ENCODE data around the gene SPDYE6. TPM values are rescaled to one million over a fixed set of nuclear protein-coding genes. Genes with fewer than 3 reads are reported as not detected.
A peak's percentile ranks its signal among the peaks of the same experiment; 100 is the strongest.

The SPDYE6 gene
- total RNA-seq, 1 donor, result not detected

- no peaks in the 10 kb centered on the region for H3K79me2 ChIP-seq (ENCODE audit: insufficient read depth, low read length)
- no peak overlapping the region for H3K4me2 ChIP-seq (ENCODE audit: insufficient read depth, low read length)
- H3K4me1 ChIP-seq (ENCODE audit: insufficient read depth, low read length), result no peaks in the 10 kb centered on the region
- no peak overlapping the region for H3K4me3 ChIP-seq (ENCODE audit: insufficient read depth, low read length)
- no peaks in the 10 kb centered on the region for H3K27me3 ChIP-seq (ENCODE audit: insufficient read depth, low read length)
- no peaks in the 10 kb centered on the region for H3K9me3 ChIP-seq (ENCODE audit: low read depth, low read length)
- TF ChIP-seq CTCF (IDR thresholded peaks at IDR 0.05; ENCODE audit: extremely low read depth, low read depth, low read length), result no peak
- no peak overlapping the region for H2AFZ ChIP-seq (ENCODE audit: low read length)
- H3K36me3 ChIP-seq (ENCODE audit: insufficient read depth, low read length), result no peaks in the 10 kb centered on the region
- H4K20me1 ChIP-seq (ENCODE audit: insufficient read depth, low read length), result no peaks in the 10 kb centered on the region
- H3K27ac ChIP-seq (ENCODE audit: low read depth, low read length), result no peak overlapping the region
- DNase-seq (ENCODE audit: insufficient read length, low spot score, missing footprints), result peak; percentile 77
These were observed 35.5 kb downstream of the SPDYE6 start for GRCh38 chr7:102320601-102321350.

- Histone ChIP-seq H3K4me3 (ENCODE audit: insufficient read depth, low read length) (no peak overlapping the region), H3K27ac (ENCODE audit: low read depth, low read length) (no peak overlapping the region), H3K4me2 (ENCODE audit: insufficient read depth, low read length) (no peak overlapping the region), H3K79me2 (ENCODE audit: insufficient read depth, low read length) (no peaks in the 10 kb centered on the region), H3K4me1 (ENCODE audit: insufficient read depth, low read length) (no peaks in the 10 kb centered on the region), H3K9me3 (ENCODE audit: low read depth, low read length) (no peaks in the 10 kb centered on the region), H4K20me1 (ENCODE audit: insufficient read depth, low read length) (no peaks in the 10 kb centered on the region), H2AFZ (ENCODE audit: low read length) (no peak overlapping the region), H3K27me3 (ENCODE audit: insufficient read depth, low read length) (no peaks in the 10 kb centered on the region), H3K36me3 (ENCODE audit: insufficient read depth, low read length) (no peaks in the 10 kb centered on the region)
- no peak for TF ChIP-seq CTCF (IDR thresholded peaks at IDR 0.05; ENCODE audit: extremely low read depth, low read depth, low read length)
- no peak for DNase-seq (ENCODE audit: insufficient read length, low spot score, missing footprints)
These were observed 36.1 kb downstream of the SPDYE6 start for GRCh38 chr7:102320181-102320580.

GRCh38 chr7:102319671-102320070 lies 36.6 kb downstream of the SPDYE6 start:
- no peak overlapping the region for H3K27ac ChIP-seq (ENCODE audit: low read depth, low read length)
- no peaks in the 10 kb centered on the region for H3K27me3 ChIP-seq (ENCODE audit: insufficient read depth, low read length)
- H3K4me2 ChIP-seq (ENCODE audit: insufficient read depth, low read length), result no peak overlapping the region
- H3K4me3 ChIP-seq (ENCODE audit: insufficient read depth, low read length), result no peak overlapping the region
- H2AFZ ChIP-seq (ENCODE audit: low read length), result no peak overlapping the region
- H3K9me3 ChIP-seq (ENCODE audit: low read depth, low read length), result no peaks in the 10 kb centered on the region
- H4K20me1 ChIP-seq (ENCODE audit: insufficient read depth, low read length), result no peaks in the 10 kb centered on the region
- peak; percentile 79 for DNase-seq (ENCODE audit: insufficient read length, low spot score, missing footprints)
- TF ChIP-seq CTCF (IDR thresholded peaks at IDR 0.05; ENCODE audit: extremely low read depth, low read depth, low read length), result no peak
- H3K4me1 ChIP-seq (ENCODE audit: insufficient read depth, low read length), result no peaks in the 10 kb centered on the region
- H3K79me2 ChIP-seq (ENCODE audit: insufficient read depth, low read length), result no peaks in the 10 kb centered on the region
- H3K36me3 ChIP-seq (ENCODE audit: insufficient read depth, low read length), result no peaks in the 10 kb centered on the region

DNA sequence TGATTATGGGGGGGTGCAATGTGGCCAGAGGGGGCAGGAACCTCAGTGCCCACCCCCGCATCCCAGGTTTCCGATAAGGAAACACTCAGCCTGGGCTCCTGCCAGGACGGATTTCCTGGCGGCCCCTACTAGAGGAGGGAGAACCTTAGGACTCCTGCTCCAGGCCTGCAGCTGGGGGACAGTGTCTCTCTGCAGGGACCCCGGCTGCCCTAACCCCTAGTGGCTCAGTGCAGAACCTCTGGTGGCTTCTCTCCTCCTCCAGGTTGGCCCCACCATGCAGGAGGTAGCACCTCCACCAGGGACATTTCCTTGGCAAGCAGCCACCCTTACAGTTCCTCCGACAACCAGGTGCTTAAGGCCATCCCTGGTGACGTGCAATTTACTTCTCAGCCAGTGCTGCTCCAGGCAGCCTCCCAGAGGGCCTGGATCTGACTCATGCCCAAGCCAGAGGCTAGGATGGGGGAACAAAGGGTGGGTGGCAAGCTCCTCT lies 37.7 kb downstream of the SPDYE6 start:
- TF ChIP-seq CTCF (IDR thresholded peaks at IDR 0.05; ENCODE audit: extremely low read depth, low read depth, low read length), result no peak
- H3K4me1 ChIP-seq (ENCODE audit: insufficient read depth, low read length), result no peaks in the 10 kb centered on the region
- no peaks in the 10 kb centered on the region for H3K79me2 ChIP-seq (ENCODE audit: insufficient read depth, low read length)
- no peak overlapping the region for H3K27ac ChIP-seq (ENCODE audit: low read depth, low read length)
- no peak overlapping the region for H2AFZ ChIP-seq (ENCODE audit: low read length)
- DNase-seq (ENCODE audit: insufficient read length, low spot score, missing footprints), result peak; percentile 94
- H3K36me3 ChIP-seq (ENCODE audit: insufficient read depth, low read length), result no peaks in the 10 kb centered on the region
- H4K20me1 ChIP-seq (ENCODE audit: insufficient read depth, low read length), result no peaks in the 10 kb centered on the region
- no peaks in the 10 kb centered on the region for H3K27me3 ChIP-seq (ENCODE audit: insufficient read depth, low read length)
- no peak overlapping the region for H3K4me2 ChIP-seq (ENCODE audit: insufficient read depth, low read length)
- no peaks in the 10 kb centered on the region for H3K9me3 ChIP-seq (ENCODE audit: low read depth, low read length)
- no peak overlapping the region for H3K4me3 ChIP-seq (ENCODE audit: insufficient read depth, low read length)
